ENCODE data around the gene ESYT3. TPM values are rescaled to one million over a fixed set of nuclear protein-coding genes. Genes with fewer than 3 reads are reported as not detected.

ESYT3 gene
- total RNA-seq, 4 donors from 2014 or later, result 0.57 to 2.9 (median 1.2) TPM

DNA sequence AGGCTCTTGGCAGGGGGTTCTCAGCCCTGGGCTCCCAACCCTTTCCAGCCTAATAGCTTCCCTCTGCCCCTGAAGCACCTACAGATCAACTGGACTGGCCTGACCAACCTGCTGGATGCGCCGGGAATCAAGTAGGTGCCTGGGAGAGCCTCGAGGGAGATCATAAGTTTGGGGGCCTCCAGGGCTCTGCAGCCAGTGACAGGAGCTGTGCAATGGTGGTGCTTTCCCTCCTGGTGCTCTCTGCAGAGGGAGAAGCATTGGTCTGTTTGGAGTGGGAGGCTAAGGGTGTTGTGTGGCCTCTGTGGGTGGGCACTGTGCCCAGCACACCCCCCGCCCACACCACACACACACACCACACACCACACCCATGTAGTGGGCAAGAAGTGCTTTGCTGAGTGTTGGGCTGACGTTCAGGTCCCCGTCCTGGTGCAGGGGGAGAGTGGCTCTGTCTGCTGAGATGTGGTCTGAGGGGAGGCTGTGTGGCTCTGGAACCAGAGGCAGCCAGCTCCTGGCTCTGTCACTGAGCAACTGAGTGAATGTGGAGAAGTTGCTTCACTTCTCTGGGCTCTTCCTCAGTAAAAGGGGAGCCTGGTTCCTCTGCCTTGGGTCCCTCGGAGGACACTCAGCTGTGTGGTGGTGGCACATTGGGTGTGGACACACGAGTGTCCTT is 26.3 kb downstream of the ESYT3 start:
- 60% methylated on average over 1 of the region's 8 CpGs; no CpG with 5 or more reads in 1 of the 2 donors for WGBS, 2 donors
- no peaks in the 10 kb centered on the region for H3K36me3 ChIP-seq
- H3K9me3 ChIP-seq, result no peaks in the 10 kb centered on the region
- intact Hi-C loops (cut with DNase I), result no loop called here
- H3K27ac ChIP-seq, result no peak overlapping the region
- TF ChIP-seq, protein P1, sequence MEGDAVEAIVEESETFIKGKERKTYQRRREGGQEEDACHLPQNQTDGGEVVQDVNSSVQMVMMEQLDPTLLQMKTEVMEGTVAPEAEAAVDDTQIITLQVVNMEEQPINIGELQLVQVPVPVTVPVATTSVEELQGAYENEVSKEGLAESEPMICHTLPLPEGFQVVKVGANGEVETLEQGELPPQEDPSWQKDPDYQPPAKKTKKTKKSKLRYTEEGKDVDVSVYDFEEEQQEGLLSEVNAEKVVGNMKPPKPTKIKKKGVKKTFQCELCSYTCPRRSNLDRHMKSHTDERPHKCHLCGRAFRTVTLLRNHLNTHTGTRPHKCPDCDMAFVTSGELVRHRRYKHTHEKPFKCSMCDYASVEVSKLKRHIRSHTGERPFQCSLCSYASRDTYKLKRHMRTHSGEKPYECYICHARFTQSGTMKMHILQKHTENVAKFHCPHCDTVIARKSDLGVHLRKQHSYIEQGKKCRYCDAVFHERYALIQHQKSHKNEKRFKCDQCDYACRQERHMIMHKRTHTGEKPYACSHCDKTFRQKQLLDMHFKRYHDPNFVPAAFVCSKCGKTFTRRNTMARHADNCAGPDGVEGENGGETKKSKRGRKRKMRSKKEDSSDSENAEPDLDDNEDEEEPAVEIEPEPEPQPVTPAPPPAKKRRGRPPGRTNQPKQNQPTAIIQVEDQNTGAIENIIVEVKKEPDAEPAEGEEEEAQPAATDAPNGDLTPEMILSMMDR (IDR thresholded peaks at IDR 0.05), result no peak
- no peak overlapping the region for H3K4me3 ChIP-seq
- H3K27me3 ChIP-seq, result peaks cover 0 to 6% (median 0%) of the 10 kb centered on the region in 4 donors
- no peaks in the 10 kb centered on the region for H3K4me1 ChIP-seq
- DNase-seq, result no peak

GRCh38 chr3:138461246-138461645 is 26.8 kb downstream of the ESYT3 start:
- intact Hi-C loops (cut with DNase I), result no loop called here
- TF ChIP-seq, protein P1 (IDR thresholded peaks at IDR 0.05), result no peak
- no peak for TF ChIP-seq POLR2A (IDR thresholded peaks at IDR 0.05)
- no peaks in the 10 kb centered on the region for H3K36me3 ChIP-seq
- H3K27ac ChIP-seq, result no peak overlapping the region
- WGBS, 2 donors, result 49% methylated on average over 2 of the region's 5 CpGs; no CpG with 5 or more reads in 1 of the 2 donors
- no peak overlapping the region for H3K4me3 ChIP-seq
- H3K4me1 ChIP-seq, result no peaks in the 10 kb centered on the region
- H3K27me3 ChIP-seq, result peaks cover 0 to 6% (median 0%) of the 10 kb centered on the region in 4 donors
- no peak for DNase-seq
- no peaks in the 10 kb centered on the region for H3K9me3 ChIP-seq

- no peak overlapping the region for H3K4me3 ChIP-seq
- DNase-seq, result no peak
Measured at GRCh38 chr3:138461896-138462295, 27.5 kb downstream of the ESYT3 start.

GRCh38 chr3:138463724-138464490 is 29.5 kb downstream of the ESYT3 start:
- Histone ChIP-seq H3K27ac (no peak overlapping the region), H3K4me1 (no peaks in the 10 kb centered on the region), H3K36me3 (no peaks in the 10 kb centered on the region), H3K9me3 (no peaks in the 10 kb centered on the region), H3K4me3 (no peak overlapping the region), H3K27me3 (peaks cover 0 to 6% (median 0%) of the 10 kb centered on the region in 4 donors)
- WGBS, 2 donors, result 33 to 80% methylated on average over 1 to 2 of the region's 6 CpGs
- TF ChIP-seq POLR2A (IDR thresholded peaks at IDR 0.05), result no peak
- TF ChIP-seq, protein P1 (IDR thresholded peaks at IDR 0.05), result no peak
- intact Hi-C loops (cut with DNase I), result no loop called here
- DNase-seq, result no peak

More at GRCh38 chr3:138461896-138462295, 27.5 kb downstream of the ESYT3 start:
- Histone ChIP-seq H3K36me3 (no peaks in the 10 kb centered on the region), H3K4me1 (no peaks in the 10 kb centered on the region), H3K27me3 (peaks cover 0 to 6% (median 0%) of the 10 kb centered on the region in 4 donors), H3K9me3 (no peaks in the 10 kb centered on the region), H3K27ac (no peak overlapping the region)
- TF ChIP-seq, protein P1 (IDR thresholded peaks at IDR 0.05), result no peak
- TF ChIP-seq POLR2A (IDR thresholded peaks at IDR 0.05), result no peak
- WGBS, 2 donors, result 88 to 92% methylated on average over 2 to 4 of the region's 4 CpGs
- intact Hi-C loops (cut with DNase I), result no loop called here

- Histone ChIP-seq H3K9me3 (no peaks in the 10 kb centered on the region), H3K36me3 (no peaks in the 10 kb centered on the region), H3K4me1 (no peaks in the 10 kb centered on the region), H3K4me3 (no peak overlapping the region), H3K27me3 (peaks cover 0 to 6% (median 0%) of the 10 kb centered on the region in 4 donors), H3K27ac (no peak overlapping the region)
- TF ChIP-seq, protein P1 (IDR thresholded peaks at IDR 0.05), result no peak
- no peak for TF ChIP-seq POLR2A (IDR thresholded peaks at IDR 0.05)
- intact Hi-C loops (cut with DNase I), result no loop called here
- 50 to 78% methylated on average over 2 of the region's 2 CpGs for WGBS, 2 donors
- DNase-seq, result no peak
Measured at GRCh38 chr3:138464491-138464860, 30.1 kb downstream of the ESYT3 start.
